CD14-positive monocyte (primary cell): Measurements from ENCODE around the gene COL12A1. TPM values are rescaled to one million over a fixed set of nuclear protein-coding genes. Genes with fewer than 3 reads are reported as not detected.

Experiments
- DNase-seq, 3 donors: peaks; one replicate each; pipeline ENCODE4 v3.0.0-alpha.2; 2011 to 2022
- H2AFZ ChIP-seq: 2 replicates; pipeline ENCODE4 v1.6.0; 2012; ENCODE audit warnings: mild to moderate bottlenecking, low read depth, low read length, inconsistent platforms; ENCODE audit not compliant: insufficient read depth, poor library complexity, severe bottlenecking
- H3K27ac ChIP-seq, 2 donors: 1 replicate in 1 of 2; 2 replicates in 1 of 2; pipeline ENCODE4 v1.5.1; 2012 to 2013; ENCODE audit warnings: low read length in 2 of 2, control low read depth in 1 of 2, inconsistent platforms in 1 of 2, low read depth in 1 of 2, mild to moderate bottlenecking in 1 of 2
- H3K27me3 ChIP-seq, 2 donors: one replicate each; pipeline versions ENCODE4 v1.6.0 to v1.6.1; 2011 to 2013; ENCODE audit warnings: low read length in 2 of 2; ENCODE audit not compliant: control insufficient read depth in 2 of 2, insufficient read depth in 2 of 2
- H3K36me3 ChIP-seq, 2 donors: replicated peaks in 1 of 2; 1 replicate in 1 of 2; 2 replicates in 1 of 2; pipeline versions ENCODE4 v1.5.1 to v1.6.1; 2012 to 2013; ENCODE audit warnings: low read length in 2 of 2, control low read depth in 1 of 2, inconsistent platforms in 1 of 2, mild to moderate bottlenecking in 1 of 2; ENCODE audit not compliant: insufficient read depth in 2 of 2, control insufficient read depth in 1 of 2
- H3K4me1 ChIP-seq, 2 donors: 1 replicate in 1 of 2; 2 replicates in 1 of 2; pipeline versions ENCODE4 v1.5.1 to v1.6.1; 2012 to 2013; ENCODE audit warnings: low read length in 2 of 2, control low read depth in 1 of 2, inconsistent platforms in 1 of 2, mild to moderate bottlenecking in 1 of 2, moderate library complexity in 1 of 2; ENCODE audit not compliant: insufficient read depth in 2 of 2, control insufficient read depth in 1 of 2
- H3K4me2 ChIP-seq: replicated peaks from 2 replicates; pipeline ENCODE3; 2012; ENCODE audit warnings: low read length, moderate library complexity, mild to moderate bottlenecking; ENCODE audit not compliant: poor library complexity, severe bottlenecking; ENCODE audit errors: extremely low read depth
- H3K4me3 ChIP-seq, 3 experiments: fragments of 200-600 bp in 1 of 3; sonication (generic) in 1 of 3; replicated peaks in 1 of 3; 1 replicate in 2 of 3; 2 replicates in 1 of 3; pipeline ENCODE4 v1.5.1; 2011 to 2013; ENCODE audit warnings: low read length in 3 of 3, mild to moderate bottlenecking in 3 of 3, control low read depth in 2 of 3, low read depth in 2 of 3, inconsistent platforms in 1 of 3, moderate library complexity in 1 of 3
- H3K79me2 ChIP-seq: 2 replicates; pipeline ENCODE4 v1.6.0; 2012; ENCODE audit warnings: mild to moderate bottlenecking, control low read depth, inconsistent platforms, low read length, moderate library complexity; ENCODE audit not compliant: insufficient read depth
- H3K9ac ChIP-seq: 2 replicates; pipeline ENCODE4 v1.6.0; 2017; ENCODE audit warnings: low read length, mild to moderate bottlenecking; ENCODE audit not compliant: insufficient read depth, poor library complexity, severe bottlenecking
- H3K9me3 ChIP-seq, 2 donors: replicated peaks in 1 of 2; 1 replicate in 1 of 2; 2 replicates in 1 of 2; pipeline versions ENCODE4 v1.5.1 to v1.6.1; 2012 to 2013; ENCODE audit warnings: low read length in 2 of 2, control low read depth in 1 of 2; ENCODE audit not compliant: control insufficient read depth in 1 of 2, insufficient read depth in 1 of 2
- H4K20me1 ChIP-seq: 2 replicates; pipeline ENCODE4 v1.6.0; 2012; ENCODE audit warnings: mild to moderate bottlenecking, low read length, control low read depth, moderate library complexity; ENCODE audit not compliant: insufficient read depth
- H3K27ac Mint-ChIP-seq, 7 donors: one replicate each; pipeline ENCODE4 v1.8.0; 2020; ENCODE audit warnings: mild to moderate bottlenecking in 7 of 7, mixed read lengths in 7 of 7, moderate library complexity in 6 of 7, inconsistent platforms in 2 of 7
- H3K27me3 Mint-ChIP-seq, 3 donors: one replicate each; pipeline ENCODE4 v1.8.0; 2021 to 2022; ENCODE audit warnings: low read depth in 3 of 3, mild to moderate bottlenecking in 3 of 3, mixed read lengths in 3 of 3, moderate library complexity in 3 of 3, inconsistent platforms in 1 of 3
- H3K36me3 Mint-ChIP-seq, 2 donors: one replicate each; pipeline ENCODE4 v1.8.0; 2020; ENCODE audit warnings: mixed read lengths in 2 of 2, inconsistent platforms in 1 of 2, mild to moderate bottlenecking in 1 of 2
- H3K4me1 Mint-ChIP-seq: one replicate; pipeline ENCODE4 v1.8.0; 2020; ENCODE audit warnings: mild to moderate bottlenecking, mixed read lengths
- H3K4me3 Mint-ChIP-seq, 2 donors: one replicate each; pipeline ENCODE4 v1.8.0; 2020; ENCODE audit warnings: mild to moderate bottlenecking in 2 of 2, mixed read lengths in 2 of 2, moderate library complexity in 1 of 2
- H3K9me3 Mint-ChIP-seq, 7 donors: one replicate each; pipeline ENCODE4 v1.8.0; 2020 to 2022; ENCODE audit warnings: mixed read lengths in 7 of 7, mild to moderate bottlenecking in 6 of 7, moderate library complexity in 6 of 7, inconsistent platforms in 2 of 7
- CTCF ChIP-seq: fragments of 200-600 bp; IDR thresholded peaks from one replicate; pipeline ENCODE4 v1.8.0; 2022; ENCODE audit warnings: antibody characterized with exemption, mild to moderate bottlenecking
- WGBS: methylation state at CpG from one replicate; pipeline ENCODE4 v1.1.5; 2013; ENCODE audit warnings: missing lambda C conversion rate; ENCODE audit not compliant: insufficient coverage; 5-methylcytosine and 5-hydroxymethylcytosine counted together
- intact Hi-C, 2 donors: fragments of 100-400 bp; cut with micrococcal nuclease; formaldehyde crosslinking; loops; one replicate each; pipeline versions ENCODE4 v1.15.0 to v1.15.1; 2023
- polyA plus RNA-seq, 3 donors: library from polyadenylated mRNA; depleted of rRNA in 1 of 3; unstranded in 2 of 3; stranded (reverse) in 1 of 3; fragments of 300-500 nt in 2 of 3; fragments of >200 nt in 1 of 3; fragmentation: Illumina TruSeq in 2 of 3; gene quantifications; 1 replicate in 2 of 3; 2 replicates in 1 of 3; pipeline ENCODE4 v1.2.3, GENCODE V29; 2012 to 2021

COL12A1 gene
- polyA plus RNA-seq, 3 donors: not detected

GRCh38 chr6:75215291-75215690, 9.4 kb upstream of the COL12A1 start:
- Histone ChIP-seq H4K20me1 (no peaks in the 10 kb centered on the region), H3K79me2 (no peaks in the 10 kb centered on the region), H3K4me2 (no peak overlapping the region), H3K36me3 (no peaks in the 10 kb centered on the region), H3K9me3 (no peaks in the 10 kb centered on the region), H2AFZ (no peak overlapping the region), H3K9ac (no peak overlapping the region), H3K27me3 (peaks cover 4 to 6% of the 10 kb centered on the region in 2 donors), H3K4me3 (no peak overlapping the region), H3K27ac (no peak overlapping the region), H3K4me1 (no peaks in the 10 kb centered on the region)
- Mint-ChIP-seq H3K9me3 (no peaks in the 10 kb centered on the region), H3K27ac (peak overlapping the region in 1 of 7 donors; percentile 58), H3K4me1 (peaks cover 7% of the 10 kb centered on the region), H3K27me3 (peaks cover 4 to 10% (median 9%) of the 10 kb centered on the region in 3 donors), H3K4me3 (no peak overlapping the region), H3K36me3 (no peaks in the 10 kb centered on the region)
- TF ChIP-seq CTCF: no peak
- WGBS: 91% methylated on average over 4 of the region's 4 CpGs
- no peak for DNase-seq
- intact Hi-C loops: loop anchor here in 1 of 2 donors (10.0 kb wide), 1 partner anchor 1360 kb away; no protein-coding TSS in a partner anchor

GRCh38 chr6:75213732-75214131, 7.9 kb upstream of the COL12A1 start:
- no CpG with 5 or more reads among the region's 2 CpGs for WGBS
- peaks cover 11% of the 10 kb centered on the region for H3K4me1 Mint-ChIP-seq
- peaks cover 0 to 2% (median 0%) of the 10 kb centered on the region in 7 donors for H3K9me3 Mint-ChIP-seq
- Histone ChIP-seq H3K4me2 (no peak overlapping the region), H3K9ac (no peak overlapping the region), H3K4me1 (peaks cover 1 to 2% of the 10 kb centered on the region in 2 donors), H3K27me3 (peaks cover 7 to 10% of the 10 kb centered on the region in 2 donors), H2AFZ (no peak overlapping the region), H3K9me3 (no peaks in the 10 kb centered on the region), H3K4me3 (no peak overlapping the region), H3K36me3 (no peaks in the 10 kb centered on the region), H3K27ac (no peak overlapping the region), H3K79me2 (no peaks in the 10 kb centered on the region), H4K20me1 (no peaks in the 10 kb centered on the region)
- peak; percentile 6 for TF ChIP-seq CTCF
- no peak overlapping the region for H3K27ac Mint-ChIP-seq
- peaks cover 7 to 20% (median 15%) of the 10 kb centered on the region in 3 donors for H3K27me3 Mint-ChIP-seq
- H3K4me3 Mint-ChIP-seq: no peak overlapping the region
- H3K36me3 Mint-ChIP-seq: peaks cover 0 to 2% of the 10 kb centered on the region in 2 donors
- intact Hi-C loops: loop anchor here in 1 of 2 donors (10.0 kb wide), 1 partner anchor 1359 kb away; no protein-coding TSS in a partner anchor
- DNase-seq: no peak
